Activated B cell treated with CpG ODN at 0.5 μM for 24 hours (primary cell): Measurements from ENCODE around the gene GSTO2. TPM values are rescaled to one million over a fixed set of nuclear protein-coding genes. Genes with fewer than 3 reads are reported as not detected.
A peak's percentile ranks its signal among the peaks of the same experiment; 100 is the strongest.

Source experiments
- ATAC-seq: fragments of 200-7000 bp; cut with Tn5 transposase; one replicate; pipeline ENCODE4 v1.10.0; 2021; ENCODE audit warnings: low read depth, mild to moderate bottlenecking, moderate library complexity
- CTCF ChIA-PET: fragments of 350-600 bp; sonication (Branson Sonifier 250); formaldehyde crosslinking; loops from one replicate; lab custom pipeline; 2021; ENCODE audit warnings: antibody characterized with exemption; lab: Charles Lee
- POLR2A ChIA-PET: fragments of 350-600 bp; sonication (Branson Sonifier 250); formaldehyde crosslinking; loops from one replicate; lab custom pipeline; 2021; ENCODE audit warnings: antibody characterized with exemption; lab: Charles Lee
- DNase-seq: peaks from one replicate; pipeline ENCODE4 v3.0.0; 2022
- H3K27ac Mint-ChIP-seq: one replicate; pipeline ENCODE4 v1.8.0; 2020; ENCODE audit warnings: mixed read lengths
- H3K27me3 Mint-ChIP-seq: one replicate; pipeline ENCODE4 v1.8.0; 2021; ENCODE audit warnings: mixed read lengths
- H3K36me3 Mint-ChIP-seq: one replicate; pipeline ENCODE4 v1.8.0; 2021; ENCODE audit warnings: low read depth, mixed read lengths
- H3K4me1 Mint-ChIP-seq: one replicate; pipeline ENCODE4 v1.8.0; 2021; ENCODE audit warnings: mixed read lengths
- H3K4me3 Mint-ChIP-seq: one replicate; pipeline ENCODE4 v1.8.0; 2020; ENCODE audit warnings: mild to moderate bottlenecking, mixed read lengths
- H3K9me3 Mint-ChIP-seq: one replicate; pipeline ENCODE4 v1.8.0; 2020; ENCODE audit warnings: mixed read lengths
- CTCF ChIP-seq: fragments of 200-600 bp; IDR thresholded peaks from one replicate; pipeline ENCODE4 v1.8.0; 2022; ENCODE audit warnings: antibody characterized with exemption, mild to moderate bottlenecking
- intact Hi-C: fragments of 100-400 bp; cut with micrococcal nuclease; formaldehyde crosslinking; loops from one replicate; pipeline ENCODE4 v1.15.1; 2024
- total RNA-seq: library from RNA; stranded (reverse); gene quantifications from 2 replicates; pipeline ENCODE4 v1.2.3, GENCODE V29; 2022

The GSTO2 gene
- total RNA-seq, 1 donor from 2014 or later, result 0.91 TPM

- DNase-seq, result no peak
- peaks cover 48% of the 10 kb centered on the region for H3K36me3 Mint-ChIP-seq
- POLR2A ChIA-PET, result interaction anchor here (5.1 kb wide), 1 partner anchor 12 kb away, joined by 45 read pairs; the partner anchor contains the start of gene GSTO2
- no peak for TF ChIP-seq CTCF
- no peak for ATAC-seq
- H3K4me3 Mint-ChIP-seq, result peak overlapping the region; percentile 93
- CTCF ChIA-PET, result interaction anchor here (4.9 kb wide), 1 partner anchor 18 kb away, joined by 23 read pairs; no protein-coding TSS in a partner anchor
- intact Hi-C loops, result no loop called here
- no peaks in the 10 kb centered on the region for H3K9me3 Mint-ChIP-seq
- H3K27ac Mint-ChIP-seq, result peak overlapping the region; percentile 88
- H3K4me1 Mint-ChIP-seq, result peaks cover 54% of the 10 kb centered on the region
- H3K27me3 Mint-ChIP-seq, result peaks cover 4% of the 10 kb centered on the region
Observed at GRCh38 chr10:104256335-104256961, 12.5 kb upstream of the GSTO2 start.

DNA sequence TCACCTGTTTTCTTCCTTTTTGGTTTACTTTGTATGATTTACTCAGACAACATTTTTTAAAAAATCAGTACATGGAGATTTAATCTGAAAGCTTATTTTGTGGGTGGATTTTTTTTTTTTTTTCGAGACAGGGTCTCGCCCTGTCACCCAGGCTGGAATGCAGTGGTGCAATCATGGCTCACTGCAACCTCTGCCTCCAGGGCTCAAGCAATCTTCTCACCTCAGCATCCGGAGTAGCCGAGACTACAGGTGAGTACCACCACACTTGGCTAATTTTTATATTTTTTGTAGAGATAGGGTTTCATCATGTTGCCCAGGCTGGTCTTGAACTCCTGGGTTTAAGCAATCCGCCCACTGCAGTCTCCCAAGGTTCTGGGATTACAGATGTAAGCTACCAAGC is 11.7 kb upstream of the GSTO2 start:
- Mint-ChIP-seq H3K9me3 (no peaks in the 10 kb centered on the region), H3K27me3 (no peaks in the 10 kb centered on the region), H3K4me3 (no peak overlapping the region), H3K36me3 (peaks cover 54% of the 10 kb centered on the region), H3K4me1 (peaks cover 55% of the 10 kb centered on the region), H3K27ac (peak overlapping the region; percentile 59)
- ChIA-PET POLR2A (interaction anchor here (5.1 kb wide), 1 partner anchor 11 kb away, joined by 45 read pairs; the partner anchor contains the start of gene GSTO2), CTCF (interaction anchor here (4.9 kb wide), 1 partner anchor 17 kb away, joined by 23 read pairs; no protein-coding TSS in a partner anchor)
- intact Hi-C loops, result no loop called here
- no peak for ATAC-seq
- no peak for TF ChIP-seq CTCF
- no peak for DNase-seq

DNA sequence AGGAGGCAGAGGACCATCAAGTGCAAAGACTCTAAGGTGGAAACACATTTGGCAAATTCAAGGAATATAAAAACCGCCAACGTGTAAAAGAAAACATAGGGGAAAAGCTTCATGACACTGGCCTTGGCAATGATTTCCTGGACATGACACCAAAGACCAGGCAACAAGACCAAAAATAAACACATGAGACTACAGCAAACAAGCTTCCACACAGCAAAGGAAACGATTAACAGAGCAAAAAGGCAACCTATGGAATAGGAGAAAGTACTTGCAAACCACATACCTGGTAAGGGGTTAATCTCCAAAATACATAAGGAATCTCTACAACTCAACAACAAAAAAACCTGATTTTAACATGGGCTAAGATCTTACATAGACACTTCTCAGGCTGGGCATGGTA is 10.8 kb upstream of the GSTO2 start:
- POLR2A ChIA-PET, result interaction anchor here (5.1 kb wide), 1 partner anchor 10 kb away, joined by 45 read pairs; the partner anchor contains the start of gene GSTO2
- Mint-ChIP-seq H3K27me3 (no peaks in the 10 kb centered on the region), H3K27ac (no peak overlapping the region), H3K4me3 (no peak overlapping the region), H3K9me3 (no peaks in the 10 kb centered on the region), H3K36me3 (peaks cover 60% of the 10 kb centered on the region), H3K4me1 (peaks cover 55% of the 10 kb centered on the region)
- intact Hi-C loops, result no loop called here
- TF ChIP-seq CTCF, result no peak
- CTCF ChIA-PET, result interaction anchor here (0.9 to 4.9 kb wide), 2 partner anchors 16 to 28 kb away, joined by 3 to 23 read pairs; no protein-coding TSS in a partner anchor
- no peak for ATAC-seq
- DNase-seq, result no peak

- CTCF ChIA-PET, result no interaction called here
- H3K36me3 Mint-ChIP-seq, result peaks cover 70% of the 10 kb centered on the region
- no peaks in the 10 kb centered on the region for H3K9me3 Mint-ChIP-seq
Observed at GRCh38 chr10:104259456-104259855, 9.5 kb upstream of the GSTO2 start.

More at GRCh38 chr10:104259456-104259855, 9.5 kb upstream of the GSTO2 start:
- DNase-seq (no peak), ATAC-seq (no peak)
- H3K27ac Mint-ChIP-seq, result no peak overlapping the region
- no peaks in the 10 kb centered on the region for H3K27me3 Mint-ChIP-seq
- no peak for TF ChIP-seq CTCF
- peaks cover 54% of the 10 kb centered on the region for H3K4me1 Mint-ChIP-seq
- H3K4me3 Mint-ChIP-seq, result no peak overlapping the region
- intact Hi-C loops, result no loop called here
- POLR2A ChIA-PET, result no interaction called here
